ENCODE results near the gene CTNNBL1. TPM values are rescaled to one million over a fixed set of nuclear protein-coding genes. Genes with fewer than 3 reads are reported as not detected.

Gene CTNNBL1
- total RNA-seq, 2 experiments from 2014 or later = 31.1 to 33.4 TPM

GRCh38 chr20:37672143-37672542, 21.7 kb upstream of the CTNNBL1 start:
- no peaks in the 10 kb centered on the region for H3K4me1 ChIP-seq (ENCODE audit: insufficient read depth, low read length)
- no peak for DNase-seq
- H3K27me3 ChIP-seq (ENCODE audit: control insufficient read depth in 1 of 2, insufficient read depth in 2 of 2, low read length in 2 of 2) = peaks cover 22 to 44% of the 10 kb centered on the region in 2 experiments
- H3K4me3 ChIP-seq (ENCODE audit: low read length) = no peak overlapping the region
- Mint-ChIP-seq H3K36me3 (ENCODE audit: low read depth) (no peaks in the 10 kb centered on the region), H3K4me3 (no peak overlapping the region), H3K9me3 (no peaks in the 10 kb centered on the region), H3K4me1 (ENCODE audit: low read depth) (no peaks in the 10 kb centered on the region), H3K27me3 (peaks cover 60% of the 10 kb centered on the region), H3K27ac (no peak overlapping the region)
- CTCF ChIA-PET = no interaction called here
- intact Hi-C loops (cut with DNase I, micrococcal nuclease) = no loop called here
- H3K9me3 ChIP-seq (ENCODE audit: control insufficient read depth in 1 of 2, insufficient read depth in 1 of 2, low read length in 2 of 2) = peaks cover 0 to 5% of the 10 kb centered on the region in 2 experiments
- POLR2A ChIA-PET = no interaction called here
- H3K36me3 ChIP-seq (ENCODE audit: insufficient read depth, low read length) = no peaks in the 10 kb centered on the region
- ATAC-seq (ENCODE audit: poor library complexity) = no peak
- TF ChIP-seq CTCF (IDR thresholded peaks at IDR 0.05) = no peak
- H3K27ac ChIP-seq (ENCODE audit: low read depth in 1 of 2, low read length in 2 of 2) = no peak overlapping the region

- Histone ChIP-seq H3K4me3 (ENCODE audit: low read length) (no peak overlapping the region), H3K36me3 (ENCODE audit: insufficient read depth, low read length) (no peaks in the 10 kb centered on the region), H3K4me1 (ENCODE audit: insufficient read depth, low read length) (no peaks in the 10 kb centered on the region), H3K27ac (ENCODE audit: low read depth in 1 of 2, low read length in 2 of 2) (no peak overlapping the region), H3K27me3 (ENCODE audit: control insufficient read depth in 1 of 2, insufficient read depth in 2 of 2, low read length in 2 of 2) (peaks cover 22 to 40% of the 10 kb centered on the region in 2 experiments), H3K9me3 (ENCODE audit: control insufficient read depth in 1 of 2, insufficient read depth in 1 of 2, low read length in 2 of 2) (peaks cover 0 to 5% of the 10 kb centered on the region in 2 experiments)
- Mint-ChIP-seq H3K27me3 (peaks cover 68% of the 10 kb centered on the region), H3K9me3 (no peaks in the 10 kb centered on the region), H3K27ac (no peak overlapping the region), H3K4me1 (ENCODE audit: low read depth) (no peaks in the 10 kb centered on the region), H3K4me3 (no peak overlapping the region), H3K36me3 (ENCODE audit: low read depth) (no peaks in the 10 kb centered on the region)
- DNase-seq (no peak), ATAC-seq (ENCODE audit: poor library complexity) (no peak)
- ChIA-PET POLR2A (no interaction called here), CTCF (no interaction called here)
- no peak for TF ChIP-seq CTCF (IDR thresholded peaks at IDR 0.05)
- intact Hi-C loops (cut with DNase I, micrococcal nuclease) = no loop called here
These were observed 20.4 kb upstream of the CTNNBL1 start for GRCh38 chr20:37673444-37673843.

DNA sequence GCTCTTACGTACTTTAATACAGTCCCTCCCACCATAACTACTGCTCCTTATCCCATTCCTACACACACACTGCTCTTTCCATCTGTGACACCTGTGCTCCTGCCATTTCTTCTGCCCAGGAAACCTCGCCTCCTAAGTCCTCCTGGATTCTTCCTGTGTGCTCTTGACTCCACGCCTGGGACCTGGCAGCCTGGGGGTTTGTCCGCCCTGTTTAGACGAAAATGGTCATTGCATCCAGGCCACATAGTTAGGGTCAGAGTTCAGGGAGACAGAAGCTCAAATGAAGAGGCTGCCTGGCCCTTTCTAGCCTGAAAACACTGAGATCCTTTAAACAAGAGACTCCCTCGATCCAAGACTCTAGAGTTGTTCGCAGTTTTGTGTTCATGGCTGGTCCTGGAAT, 17.4 kb upstream of the CTNNBL1 start:
- DNase-seq = no peak

More for the DNA sequence above, 17.4 kb upstream of the CTNNBL1 start:
- intact Hi-C loops (cut with DNase I, micrococcal nuclease) = no loop called here
- Mint-ChIP-seq H3K9me3 (no peaks in the 10 kb centered on the region), H3K4me3 (no peak overlapping the region), H3K27me3 (peaks cover 48% of the 10 kb centered on the region), H3K36me3 (ENCODE audit: low read depth) (no peaks in the 10 kb centered on the region), H3K4me1 (ENCODE audit: low read depth) (no peaks in the 10 kb centered on the region), H3K27ac (no peak overlapping the region)
- Histone ChIP-seq H3K4me1 (ENCODE audit: insufficient read depth, low read length) (no peaks in the 10 kb centered on the region), H3K4me3 (ENCODE audit: low read length) (no peak overlapping the region), H3K36me3 (ENCODE audit: insufficient read depth, low read length) (no peaks in the 10 kb centered on the region), H3K9me3 (ENCODE audit: control insufficient read depth in 1 of 2, insufficient read depth in 1 of 2, low read length in 2 of 2) (peaks cover 0 to 5% of the 10 kb centered on the region in 2 experiments), H3K27me3 (ENCODE audit: control insufficient read depth in 1 of 2, insufficient read depth in 2 of 2, low read length in 2 of 2) (peaks cover 12 to 18% of the 10 kb centered on the region in 2 experiments), H3K27ac (ENCODE audit: low read depth in 1 of 2, low read length in 2 of 2) (no peak overlapping the region)
- TF ChIP-seq CTCF (IDR thresholded peaks at IDR 0.05) = no peak
- ChIA-PET CTCF (no interaction called here), POLR2A (no interaction called here)
- ATAC-seq (ENCODE audit: poor library complexity) = no peak

Measured in CD4-positive, alpha-beta T cell (primary cell).